Measurements from ENCODE around the gene SIGLEC8. TPM values are rescaled to one million over a fixed set of nuclear protein-coding genes. Genes with fewer than 3 reads are reported as not detected.

The SIGLEC8 gene
- total and polyA plus RNA-seq, 2 of the 8 experiments (the other 6 are each of a cell fraction or from before 2014, with no cell fraction given) = not detected

DNA sequence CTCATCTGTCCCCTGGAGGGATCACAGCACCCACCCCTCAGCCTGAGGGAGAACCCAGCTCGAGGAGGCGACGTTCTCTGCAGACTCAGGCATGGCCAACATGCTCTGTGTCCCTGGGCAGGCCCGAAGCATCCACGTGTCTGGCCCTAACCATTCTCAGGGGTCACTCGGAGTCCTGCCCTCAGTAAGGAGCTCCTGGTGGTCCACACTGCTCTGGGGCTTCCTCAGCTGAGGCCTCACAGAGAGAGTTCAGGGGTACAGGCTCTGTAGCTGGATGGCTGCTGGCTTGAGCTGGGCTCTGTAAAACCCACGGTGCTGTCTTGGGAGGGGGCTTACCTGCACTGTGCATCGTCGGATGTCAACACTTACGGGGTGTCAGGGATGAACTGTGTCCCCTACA, 4.4 kb upstream of the SIGLEC8 start:
- Histone ChIP-seq H4K20me1 (replicated peaks in 1 of 2; ENCODE audit: control insufficient read depth in 1 of 2, insufficient read depth in 2 of 2, low read length in 2 of 2) (no peaks in the 10 kb centered on the region), H2BK12ac (ENCODE audit: low read depth, low read length) (no peak overlapping the region), H3K14ac (ENCODE audit: insufficient read length) (no peak overlapping the region), H3K4ac (replicated peaks; ENCODE audit: insufficient read length, low read depth, low read length) (no peak overlapping the region), H3K4me2 (ENCODE audit: insufficient read depth in 1 of 2, low read depth in 2 of 2, low read length in 2 of 2) (no peak overlapping the region), H2BK5ac (ENCODE audit: low read depth, low read length) (no peak overlapping the region), H3K23me2 (ENCODE audit: low read depth, low read length) (peaks cover 5% of the 10 kb centered on the region; the same call in 1 of the 2 replicates), H2AK5ac (ENCODE audit: low read depth, low read length) (no peak overlapping the region), H3K9ac (replicated peaks in 1 of 4; ENCODE audit: extremely low read depth in 1 of 4, low read depth in 3 of 4, low read length in 3 of 4) (no peak overlapping the region), H3K79me2 (ENCODE audit: control insufficient read depth in 1 of 2, insufficient read depth in 2 of 2, low read length in 2 of 2) (no peaks in the 10 kb centered on the region), H4K91ac (replicated peaks; ENCODE audit: insufficient read length, low read length) (no peak overlapping the region), H3K56ac (replicated peaks; ENCODE audit: insufficient read length, low read depth, low read length) (no peak overlapping the region), H2BK15ac (ENCODE audit: low read length) (no peak overlapping the region), H3K4me1 (replicated peaks in 1 of 4; ENCODE audit: control insufficient read depth in 3 of 4, insufficient read depth in 4 of 4, low read length in 3 of 4) (peaks cover 0 to 3% (median 0%) of the 10 kb centered on the region in 4 experiments; a peak in 1 of 7 replicates), H3K36me3 (ENCODE audit: control insufficient read depth in 2 of 4, insufficient read depth in 4 of 4, low read length in 3 of 4) (no peaks in the 10 kb centered on the region), H3K18ac (ENCODE audit: extremely low read depth, low read length) (no peak overlapping the region), H2BK120ac (replicated peaks; ENCODE audit: low read depth, low read length) (no peak overlapping the region), H3K27me3 (replicated peaks in 1 of 4; ENCODE audit: control insufficient read depth in 3 of 4, extremely low read depth in 1 of 4, insufficient read depth in 3 of 4, low read length in 3 of 4) (no peaks in the 10 kb centered on the region), H2AFZ (ENCODE audit: low read length) (no peak overlapping the region), H4K5ac (ENCODE audit: insufficient read length, low read depth, low read length) (no peak overlapping the region), H4K8ac (ENCODE audit: extremely low read depth, insufficient read depth, low read length) (no peak overlapping the region; the same call in 1 of the 2 replicates), H3K23ac (ENCODE audit: insufficient read length) (no peak overlapping the region), H3K9me3 (ENCODE audit: insufficient read depth in 2 of 2, low read depth in 1 of 2, low read length in 1 of 2) (peaks cover 29 to 31% of the 10 kb centered on the region in 2 experiments; a peak in 3 of 4 replicates), H3K4me3 (ENCODE audit: extremely low read depth in 1 of 4, insufficient read depth in 2 of 4, low read depth in 3 of 4, low read length in 4 of 4) (no peak overlapping the region), H3K79me1 (ENCODE audit: low read depth, low read length) (no peaks in the 10 kb centered on the region), H2BK20ac (ENCODE audit: low read length) (no peak overlapping the region), H3K27ac (ENCODE audit: low read depth, low read length) (no peak overlapping the region)
- TF ChIP-seq SRF (IDR thresholded peaks at IDR 0.05; ENCODE audit: low read depth, low read length) (no peak), BCL11A (IDR thresholded peaks at IDR 0.05; ENCODE audit: low read depth in 2 of 2, low read length in 2 of 2) (no peak), HDAC6 (IDR thresholded peaks at IDR 0.05; ENCODE audit: low read depth, low read length) (no peak), HDAC2 (IDR thresholded peaks at IDR 0.05; ENCODE audit: borderline replicate concordance in 1 of 2, low read depth in 2 of 2, low read length in 2 of 2) (no peak), CREB1 (IDR thresholded peaks at IDR 0.05) (no peak), YY1 (IDR thresholded peaks at IDR 0.05; ENCODE audit: low read depth, low read length) (no peak), EZH2 (IDR thresholded peaks at IDR 0.05; ENCODE audit: low read depth, low read length, severe bottlenecking) (no peak), KDM4A (IDR thresholded peaks at IDR 0.05; ENCODE audit: low read depth, low read length, severe bottlenecking) (no peak), CTBP2 (IDR thresholded peaks at IDR 0.05; ENCODE audit: borderline replicate concordance, insufficient read depth, insufficient read length, low read length) (no peak), TEAD4 (IDR thresholded peaks at IDR 0.05; ENCODE audit: low read depth, low read length) (no peak), ZNF274 (IDR thresholded peaks at IDR 0.05; ENCODE audit: borderline replicate concordance, extremely low read depth, low read length) (no peak)
- TF ChIP-seq, protein P1, sequence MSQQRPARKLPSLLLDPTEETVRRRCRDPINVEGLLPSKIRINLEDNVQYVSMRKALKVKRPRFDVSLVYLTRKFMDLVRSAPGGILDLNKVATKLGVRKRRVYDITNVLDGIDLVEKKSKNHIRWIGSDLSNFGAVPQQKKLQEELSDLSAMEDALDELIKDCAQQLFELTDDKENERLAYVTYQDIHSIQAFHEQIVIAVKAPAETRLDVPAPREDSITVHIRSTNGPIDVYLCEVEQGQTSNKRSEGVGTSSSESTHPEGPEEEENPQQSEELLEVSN (IDR thresholded peaks at IDR 0.05) = no peak
- DNase-seq (ENCODE audit: low read depth in 1 of 2, low spot score in 2 of 2) (no peak), FAIRE-seq (no peak)
- WGBS, 2 experiments (ENCODE audit: extremely low coverage in 1 of 2, insufficient coverage in 1 of 2, insufficient read length in 1 of 2, insufficient replicate concordance in 2 of 2, low coverage in 1 of 2, low lambda C conversion rate in 2 of 2, missing lambda C conversion rate in 1 of 2) = 86% methylated on average over 10 of the region's 10 CpGs; no CpG with 5 or more reads in 1 of the 2 experiments
- ChIA-PET POLR2A (ENCODE audit: partially characterized antibody) (no interaction called here), CTCF (ENCODE audit: partially characterized antibody) (interaction anchor here (1.0 to 3.7 kb wide), 3 partner anchors 11 to 41 kb away, joined by 3 to 22 read pairs (median 3); no protein-coding TSS in a partner anchor)

Measured in H1 (cell line).